Brain microvascular endothelial cell (primary cell): Measurements from ENCODE around the gene KLHL22.

ENCODE experiments used
- DNase-seq: peaks from one replicate; pipeline ENCODE4 v3.0.0-alpha.2; 2020
- H3K27ac ChIP-seq: fragments of 250-450 bp; sonication (Bioruptor Pico); 2 replicates; pipeline ENCODE4 v1.5.1; 2020; ENCODE audit warnings: mild to moderate bottlenecking, moderate library complexity
- H3K27me3 ChIP-seq: fragments of 250-450 bp; sonication (Bioruptor Pico); replicated peaks from 2 replicates; pipeline ENCODE4 v1.5.1; 2020; ENCODE audit warnings: mild to moderate bottlenecking
- H3K36me3 ChIP-seq: fragments of 250-450 bp; sonication (Bioruptor Pico); replicated peaks from 2 replicates; pipeline ENCODE4 v1.5.1; 2020; ENCODE audit warnings: mild to moderate bottlenecking
- H3K4me3 ChIP-seq: 2 replicates; pipeline ENCODE4 v1.5.1; 2011; ENCODE audit warnings: low read depth, mild to moderate bottlenecking, control low read depth, low read length, moderate library complexity
- in situ Hi-C: cut with HindIII; loops from 2 replicates; pipeline ENCODE4 v1.10.0; 2017; ENCODE audit warnings: low sequenced_read_pairs, low pct_ligation_motif_present
- TF ChIP-seq, protein P1 (sequence below): IDR thresholded peaks from 2 replicates; pipeline ENCODE4 v1.5.1; 2011; ENCODE audit warnings: low read depth, mild to moderate bottlenecking, moderate library complexity, low read length, control low read depth, inconsistent platforms; ENCODE audit errors: missing control alignments

Gene KLHL22

DNA sequence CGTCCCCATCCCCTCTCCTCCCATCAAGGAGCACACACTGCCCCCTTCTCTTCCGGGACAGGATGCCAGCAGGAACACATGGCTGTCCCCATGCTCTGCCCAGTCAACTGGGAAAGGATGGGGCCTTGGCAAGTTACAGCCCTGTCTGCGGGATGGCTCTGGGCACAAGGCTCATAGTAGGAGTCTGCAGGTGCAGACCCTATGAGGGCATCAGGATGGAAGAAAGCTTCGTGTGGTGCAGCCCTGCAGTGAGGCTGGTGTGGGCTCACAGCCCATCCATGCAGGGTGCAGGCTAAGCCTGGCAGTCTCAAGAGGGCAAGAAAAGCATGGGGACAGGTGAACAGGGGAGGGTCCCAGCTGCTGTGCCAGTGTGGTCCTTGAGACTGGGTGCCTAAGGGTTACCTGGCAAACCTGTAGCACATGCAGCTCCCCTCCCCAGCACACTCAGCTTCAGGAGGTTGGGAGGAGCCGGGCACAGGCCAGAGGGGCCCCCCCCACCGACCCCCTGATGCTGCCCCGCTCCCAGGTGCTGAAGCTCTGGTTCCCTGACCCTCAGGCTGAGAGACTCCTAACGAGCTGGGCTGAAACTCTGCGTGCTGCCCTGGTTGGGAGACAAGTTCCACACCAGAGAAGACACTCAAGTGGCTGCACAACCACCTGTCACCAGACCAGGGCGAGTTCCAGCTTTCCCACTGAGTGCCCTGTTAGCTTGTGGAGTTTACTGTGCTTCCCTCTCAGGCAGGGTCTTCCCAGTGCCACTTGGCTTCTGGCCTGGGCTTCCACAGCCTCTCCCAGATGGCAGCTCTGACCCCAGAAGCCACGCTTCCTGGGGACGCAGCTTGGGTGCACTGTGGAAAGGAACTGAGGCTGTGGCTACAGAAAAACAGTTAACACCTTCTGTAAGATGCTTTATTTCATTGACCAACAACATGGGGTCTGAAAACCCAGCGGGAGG is 54.7 kb downstream of the KLHL22 start:
- TF ChIP-seq, protein P1, sequence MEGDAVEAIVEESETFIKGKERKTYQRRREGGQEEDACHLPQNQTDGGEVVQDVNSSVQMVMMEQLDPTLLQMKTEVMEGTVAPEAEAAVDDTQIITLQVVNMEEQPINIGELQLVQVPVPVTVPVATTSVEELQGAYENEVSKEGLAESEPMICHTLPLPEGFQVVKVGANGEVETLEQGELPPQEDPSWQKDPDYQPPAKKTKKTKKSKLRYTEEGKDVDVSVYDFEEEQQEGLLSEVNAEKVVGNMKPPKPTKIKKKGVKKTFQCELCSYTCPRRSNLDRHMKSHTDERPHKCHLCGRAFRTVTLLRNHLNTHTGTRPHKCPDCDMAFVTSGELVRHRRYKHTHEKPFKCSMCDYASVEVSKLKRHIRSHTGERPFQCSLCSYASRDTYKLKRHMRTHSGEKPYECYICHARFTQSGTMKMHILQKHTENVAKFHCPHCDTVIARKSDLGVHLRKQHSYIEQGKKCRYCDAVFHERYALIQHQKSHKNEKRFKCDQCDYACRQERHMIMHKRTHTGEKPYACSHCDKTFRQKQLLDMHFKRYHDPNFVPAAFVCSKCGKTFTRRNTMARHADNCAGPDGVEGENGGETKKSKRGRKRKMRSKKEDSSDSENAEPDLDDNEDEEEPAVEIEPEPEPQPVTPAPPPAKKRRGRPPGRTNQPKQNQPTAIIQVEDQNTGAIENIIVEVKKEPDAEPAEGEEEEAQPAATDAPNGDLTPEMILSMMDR = no peak
- in situ Hi-C loops = no loop called here
- H3K27ac ChIP-seq = no peak overlapping the region
- no peak overlapping the region for H3K4me3 ChIP-seq
- no peak for DNase-seq
- no peaks in the 10 kb centered on the region for H3K27me3 ChIP-seq
- H3K36me3 ChIP-seq = peaks cover 8% of the 10 kb centered on the region

DNA sequence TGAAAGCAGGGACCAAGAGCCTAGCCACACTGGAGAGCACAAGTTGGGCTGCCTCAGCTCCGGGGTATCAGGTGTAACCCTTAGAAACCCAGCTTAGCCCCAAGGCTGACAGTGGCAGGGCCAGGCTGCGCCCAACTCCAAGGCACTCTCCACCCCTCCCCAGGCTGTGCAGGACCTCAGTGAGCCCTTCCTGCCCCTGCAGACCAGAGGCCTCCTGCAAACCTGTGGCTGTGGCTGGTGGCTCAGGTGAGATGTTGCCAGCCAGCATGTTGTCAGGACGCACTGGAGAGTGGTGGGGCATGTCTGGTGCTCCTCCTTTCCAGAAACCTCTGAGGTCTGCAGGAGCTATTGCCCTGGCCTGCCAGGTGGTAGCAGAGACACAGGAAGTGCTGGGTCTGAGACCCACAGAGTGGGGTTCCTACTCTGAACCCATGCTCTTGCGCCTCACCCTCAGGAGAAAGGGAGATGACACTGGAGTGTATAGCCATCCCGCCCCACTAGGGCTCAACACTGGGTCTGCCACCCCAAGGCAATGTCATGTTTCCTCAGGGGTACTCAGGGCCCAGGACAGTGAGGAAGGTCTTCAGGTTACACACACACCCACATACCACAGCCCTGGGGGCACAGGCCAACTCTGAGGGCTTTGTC is 55.5 kb downstream of the KLHL22 start:
- peaks cover 8% of the 10 kb centered on the region for H3K36me3 ChIP-seq
- no peaks in the 10 kb centered on the region for H3K27me3 ChIP-seq
- TF ChIP-seq, protein P1 = no peak
- no peak overlapping the region for H3K4me3 ChIP-seq
- DNase-seq = no peak
- no peak overlapping the region for H3K27ac ChIP-seq
- in situ Hi-C loops = no loop called here

DNA sequence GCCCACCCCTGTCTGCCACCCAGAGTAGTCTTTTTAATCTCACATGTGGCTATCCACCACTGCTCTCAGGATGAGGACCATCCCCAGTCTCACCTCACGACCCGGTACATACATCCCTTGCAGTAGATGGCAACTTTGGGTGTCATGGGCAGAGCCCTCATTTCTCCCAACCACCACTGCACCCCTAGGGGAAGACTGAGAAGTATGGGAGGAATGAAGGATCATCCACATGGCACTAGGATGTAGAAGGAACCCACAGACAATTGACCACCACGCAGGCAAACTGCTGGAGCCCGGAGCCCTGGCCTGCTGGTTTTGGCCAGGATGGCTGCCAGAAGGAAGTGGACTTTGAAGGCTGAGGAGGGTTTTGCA is 56.1 kb downstream of the KLHL22 start:
- no peak for DNase-seq
- no peak overlapping the region for H3K27ac ChIP-seq
- TF ChIP-seq, protein P1 = no peak
- in situ Hi-C loops = no loop called here
- H3K27me3 ChIP-seq = no peaks in the 10 kb centered on the region
- H3K36me3 ChIP-seq = peaks cover 8% of the 10 kb centered on the region
- H3K4me3 ChIP-seq = no peak overlapping the region

DNA sequence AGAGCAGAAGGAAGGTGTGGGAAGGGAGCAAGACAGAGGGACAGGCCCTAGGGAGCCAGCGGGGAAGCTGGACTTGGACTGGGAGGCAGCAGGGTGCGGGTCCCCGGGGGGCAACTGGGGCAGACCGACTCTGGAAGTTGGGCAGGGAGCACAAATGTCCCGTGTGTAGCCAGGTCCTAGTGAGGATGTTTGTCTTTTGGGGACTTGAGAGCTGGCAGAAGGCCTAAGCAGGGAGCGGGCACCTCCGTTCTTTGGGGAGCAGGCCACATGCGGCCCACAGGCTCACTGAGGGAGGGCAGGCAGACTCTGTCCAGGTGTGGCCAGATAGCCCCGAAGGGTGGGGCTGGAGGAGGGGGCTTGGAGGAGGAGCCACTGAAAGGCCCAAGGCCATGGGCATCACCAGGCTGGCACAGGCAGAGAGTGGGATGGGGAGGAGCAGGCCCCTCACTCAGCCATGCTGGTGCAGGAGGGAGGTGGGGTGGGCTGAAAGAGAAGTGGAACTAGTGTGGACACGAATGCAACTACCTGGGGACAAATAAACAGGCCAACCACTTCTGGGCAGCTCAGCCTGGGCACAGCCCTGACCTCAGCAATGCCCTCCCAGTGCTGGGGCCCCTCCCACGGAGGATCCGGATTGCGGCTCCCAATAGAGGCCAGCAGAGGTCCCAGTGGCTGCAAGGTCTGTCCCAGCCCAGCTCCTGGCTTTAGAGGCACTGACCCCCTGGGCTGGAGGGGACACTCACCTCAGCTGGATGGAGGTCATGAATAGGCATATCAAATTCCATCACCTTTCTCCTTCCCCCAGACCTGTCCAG is 56.7 kb downstream of the KLHL22 start:
- Histone ChIP-seq H3K27ac (no peak overlapping the region), H3K4me3 (no peak overlapping the region), H3K27me3 (no peaks in the 10 kb centered on the region), H3K36me3 (peaks cover 8% of the 10 kb centered on the region)
- TF ChIP-seq, protein P1 = peak; percentile 40
- DNase-seq = no peak
- in situ Hi-C loops = no loop called here

DNA sequence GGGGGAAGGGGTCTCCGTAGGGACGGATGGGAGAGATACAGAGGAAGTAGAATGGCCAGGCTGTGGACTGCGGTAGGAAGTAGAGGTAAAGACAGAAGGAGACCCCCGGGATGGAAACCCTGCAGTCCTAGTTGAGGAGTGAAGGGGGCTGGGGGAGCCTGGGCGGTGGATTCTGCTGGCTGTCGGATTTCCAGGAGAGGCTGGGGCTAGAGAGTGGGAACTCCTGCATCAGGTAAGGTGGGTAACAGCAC is 57.2 kb downstream of the KLHL22 start:
- DNase-seq = no peak
- in situ Hi-C loops = no loop called here
- Histone ChIP-seq H3K36me3 (peaks cover 8% of the 10 kb centered on the region), H3K27ac (no peak overlapping the region), H3K4me3 (peak overlapping the region; percentile 79), H3K27me3 (no peaks in the 10 kb centered on the region)
- TF ChIP-seq, protein P1 = no peak
